ENCODE measurements around the gene TMEM92.

The TMEM92 gene

DNA sequence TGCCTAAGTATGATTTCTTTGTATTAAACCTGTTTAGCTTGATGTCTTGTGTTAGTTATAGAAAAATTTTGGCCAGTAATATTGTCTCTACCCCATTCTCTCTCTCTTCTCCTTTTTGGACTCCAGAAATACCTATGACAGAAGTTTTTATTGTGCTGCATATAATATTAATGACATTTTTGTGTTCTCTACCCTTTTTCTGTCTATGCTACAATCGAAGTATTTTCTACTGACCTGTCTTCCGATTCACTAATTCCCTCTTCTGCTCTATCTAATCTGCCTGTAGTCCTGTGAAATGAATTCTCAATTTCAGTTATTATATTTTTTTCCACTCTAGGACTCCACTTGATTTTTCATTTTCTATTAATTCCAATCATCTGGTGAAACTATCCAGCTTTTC, 26.0 kb upstream of the TMEM92 start:
- TF ChIP-seq PAX5 (IDR thresholded peaks at IDR 0.05; ENCODE audit: insufficient read depth, low read length, severe bottlenecking), result no peak
- TF ChIP-seq SPI1 (IDR thresholded peaks at IDR 0.05; ENCODE audit: low read depth, low read length), result no peak
- TF ChIP-seq POLR2A (IDR thresholded peaks at IDR 0.05; ENCODE audit: low read depth, low read length), result no peak
- no peak for TF ChIP-seq POU2F2 (IDR thresholded peaks at IDR 0.05; ENCODE audit: low read depth, low read length)
- TF ChIP-seq POLR2AphosphoS5 (IDR thresholded peaks at IDR 0.05; ENCODE audit: low read depth, low read length), result no peak
- no peak for TF ChIP-seq TAF1 (IDR thresholded peaks at IDR 0.05; ENCODE audit: low read depth, low read length)
- FAIRE-seq, result no peak
- no peak for DNase-seq (ENCODE audit: insufficient read length, low spot score)

DNA sequence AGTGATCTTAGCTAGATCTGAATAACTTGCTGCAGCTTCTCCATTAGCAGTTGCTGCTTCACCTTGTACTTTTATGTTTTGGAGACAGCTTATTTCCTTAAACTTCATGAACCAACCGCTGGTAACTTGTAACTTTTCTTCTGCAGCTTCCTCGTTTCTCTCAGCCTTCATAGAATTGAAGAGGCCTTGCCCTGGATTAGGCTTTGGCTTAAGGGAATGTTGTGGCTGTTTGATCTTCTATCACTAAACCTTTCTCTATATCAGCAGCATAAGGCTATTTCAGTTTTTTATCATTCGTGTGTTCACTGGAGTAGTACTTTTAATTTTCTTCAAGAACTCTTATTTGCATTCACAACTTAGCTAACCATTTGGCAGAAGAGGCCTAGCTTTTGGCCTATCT, 21.5 kb upstream of the TMEM92 start:
- no peak for FAIRE-seq
- TF ChIP-seq SPI1 (IDR thresholded peaks at IDR 0.05; ENCODE audit: low read depth, low read length) (no peak), POLR2A (IDR thresholded peaks at IDR 0.05; ENCODE audit: low read depth, low read length) (no peak), POU2F2 (IDR thresholded peaks at IDR 0.05; ENCODE audit: low read depth, low read length) (no peak), TAF1 (IDR thresholded peaks at IDR 0.05; ENCODE audit: low read depth, low read length) (no peak), PAX5 (IDR thresholded peaks at IDR 0.05; ENCODE audit: insufficient read depth, low read length, severe bottlenecking) (no peak), POLR2AphosphoS5 (IDR thresholded peaks at IDR 0.05; ENCODE audit: low read depth, low read length) (no peak)

DNA sequence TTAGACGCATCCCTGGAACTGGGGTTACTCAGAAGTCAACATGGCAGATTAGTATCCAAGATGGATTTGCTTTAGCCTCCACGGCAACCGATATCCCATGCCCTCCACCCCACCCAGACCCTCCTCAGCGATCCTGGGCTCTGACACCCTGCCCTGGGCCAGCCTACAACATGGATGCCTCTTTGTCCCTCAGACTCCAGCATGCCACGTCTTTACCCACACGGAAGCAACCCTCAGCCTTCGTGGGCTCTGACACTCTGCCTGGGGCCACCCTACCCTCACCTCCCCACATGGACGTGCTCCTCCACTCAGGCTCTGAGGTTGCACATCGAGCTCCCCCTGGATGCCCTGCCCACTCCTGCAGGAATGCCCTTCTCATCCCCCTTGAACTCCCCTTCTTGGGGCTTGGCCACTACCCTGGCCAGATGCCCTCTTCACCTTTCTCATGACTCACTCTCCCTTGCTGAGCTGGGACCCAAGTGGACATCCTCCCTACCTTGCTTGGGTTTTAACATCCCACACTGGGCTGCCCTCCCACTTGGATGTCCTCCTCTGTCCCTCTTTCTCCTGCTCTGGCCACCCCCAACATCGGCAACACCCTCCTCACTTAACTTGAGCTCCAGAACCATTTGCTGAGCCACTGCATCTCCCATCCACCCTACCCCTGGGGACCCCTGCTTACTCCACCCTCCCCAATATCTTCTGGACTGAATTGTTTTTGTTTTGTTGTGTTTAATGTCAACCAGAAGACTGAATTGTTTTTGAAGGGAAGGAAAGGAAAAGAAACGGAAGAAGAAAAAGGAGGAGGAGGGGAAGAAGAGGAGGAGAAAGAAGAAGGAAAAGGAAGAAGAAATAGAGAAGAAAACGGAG, 18.3 kb upstream of the TMEM92 start:
- no peak for DNase-seq (ENCODE audit: insufficient read length, low spot score)
- TF ChIP-seq POLR2A (IDR thresholded peaks at IDR 0.05; ENCODE audit: low read depth, low read length) (no peak), POLR2AphosphoS5 (IDR thresholded peaks at IDR 0.05; ENCODE audit: low read depth, low read length) (no peak), TAF1 (IDR thresholded peaks at IDR 0.05; ENCODE audit: low read depth, low read length) (no peak), PAX5 (IDR thresholded peaks at IDR 0.05; ENCODE audit: insufficient read depth, low read length, severe bottlenecking) (no peak), SPI1 (IDR thresholded peaks at IDR 0.05; ENCODE audit: low read depth, low read length) (no peak), POU2F2 (IDR thresholded peaks at IDR 0.05; ENCODE audit: low read depth, low read length) (no peak)
- FAIRE-seq, result no peak

More for the DNA sequence above, 21.5 kb upstream of the TMEM92 start:
- DNase-seq (ENCODE audit: insufficient read length, low spot score), result no peak

DNA sequence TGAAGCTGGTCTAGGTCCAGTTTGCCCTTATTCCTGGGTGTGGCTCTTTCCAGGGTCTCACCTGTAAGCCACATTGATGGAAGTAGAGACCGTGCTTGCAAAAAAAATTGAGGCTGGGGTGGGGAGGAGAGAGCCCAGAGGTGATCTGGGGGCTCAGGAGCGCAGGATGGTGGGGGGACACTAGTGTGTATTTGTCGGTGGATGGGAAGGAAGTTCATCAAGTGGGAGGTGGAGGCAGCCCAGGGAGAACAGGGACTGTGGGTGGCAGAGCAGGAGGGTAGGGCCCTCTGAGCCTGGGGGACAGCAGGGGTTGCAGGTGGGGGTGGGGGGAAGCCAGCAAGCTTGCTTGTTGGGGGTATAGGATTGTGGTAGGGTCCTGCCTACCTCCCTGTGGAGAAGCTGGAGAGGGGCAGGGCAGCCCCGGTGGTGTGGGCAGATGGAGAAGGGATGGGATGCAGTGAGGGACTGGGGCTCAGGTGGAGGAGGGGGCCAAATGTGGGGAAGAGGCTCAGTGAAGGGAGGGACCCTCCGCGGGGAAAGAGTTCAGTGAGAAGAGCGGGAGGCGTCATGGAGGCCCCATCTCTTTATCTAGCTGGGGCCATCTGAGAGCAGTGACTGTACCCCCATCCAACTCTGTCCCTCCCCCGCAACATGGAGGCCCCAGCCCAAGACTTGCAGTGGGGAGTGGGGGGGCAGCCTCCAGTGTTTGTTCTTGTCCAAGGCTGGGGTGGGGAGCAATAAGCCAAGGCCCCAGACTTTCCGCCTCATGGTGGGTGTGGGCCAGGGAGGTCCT, 17.2 kb upstream of the TMEM92 start:
- DNase-seq (ENCODE audit: insufficient read length, low spot score) (no peak), FAIRE-seq (no peak)
- TF ChIP-seq POLR2A (IDR thresholded peaks at IDR 0.05; ENCODE audit: low read depth, low read length) (no peak), SPI1 (IDR thresholded peaks at IDR 0.05; ENCODE audit: low read depth, low read length) (no peak), PAX5 (IDR thresholded peaks at IDR 0.05; ENCODE audit: insufficient read depth, low read length, severe bottlenecking) (no peak), POU2F2 (IDR thresholded peaks at IDR 0.05; ENCODE audit: low read depth, low read length) (no peak), POLR2AphosphoS5 (IDR thresholded peaks at IDR 0.05; ENCODE audit: low read depth, low read length) (no peak), TAF1 (IDR thresholded peaks at IDR 0.05; ENCODE audit: low read depth, low read length) (no peak)

DNA sequence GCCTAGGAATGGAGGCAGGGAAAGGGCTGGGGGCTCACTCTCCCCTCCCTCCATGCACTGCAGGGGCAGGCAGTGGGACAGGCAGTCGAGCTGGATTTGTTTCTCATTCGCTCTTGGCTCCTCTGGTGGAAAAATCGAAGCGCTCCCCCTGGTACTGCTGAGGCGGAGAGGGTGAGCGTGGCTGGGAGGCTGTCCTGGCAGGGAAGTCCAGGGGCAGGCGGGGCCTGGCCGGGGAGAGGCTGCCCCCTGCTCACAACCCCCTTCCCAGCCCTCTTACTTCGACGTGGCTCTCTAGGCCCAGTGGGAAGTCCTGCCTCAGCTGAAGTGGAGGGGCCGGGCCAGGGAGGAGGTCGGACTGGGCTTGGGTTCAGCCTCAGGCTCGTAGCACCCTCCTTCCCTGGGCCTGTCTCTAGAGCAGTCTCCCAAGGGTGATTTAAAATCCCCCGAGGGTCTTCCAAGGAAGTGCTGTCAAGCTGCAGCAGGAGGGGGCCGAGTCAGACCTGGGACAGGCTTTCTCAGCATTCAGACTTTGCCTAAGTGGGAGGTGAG, 16.5 kb upstream of the TMEM92 start:
- FAIRE-seq (no peak), DNase-seq (ENCODE audit: insufficient read length, low spot score) (no peak)
- TF ChIP-seq POLR2AphosphoS5 (IDR thresholded peaks at IDR 0.05; ENCODE audit: low read depth, low read length) (no peak), POLR2A (IDR thresholded peaks at IDR 0.05; ENCODE audit: low read depth, low read length) (no peak), TAF1 (IDR thresholded peaks at IDR 0.05; ENCODE audit: low read depth, low read length) (no peak), POU2F2 (IDR thresholded peaks at IDR 0.05; ENCODE audit: low read depth, low read length) (no peak), SPI1 (IDR thresholded peaks at IDR 0.05; ENCODE audit: low read depth, low read length) (no peak), PAX5 (IDR thresholded peaks at IDR 0.05; ENCODE audit: insufficient read depth, low read length, severe bottlenecking) (no peak)

DNA sequence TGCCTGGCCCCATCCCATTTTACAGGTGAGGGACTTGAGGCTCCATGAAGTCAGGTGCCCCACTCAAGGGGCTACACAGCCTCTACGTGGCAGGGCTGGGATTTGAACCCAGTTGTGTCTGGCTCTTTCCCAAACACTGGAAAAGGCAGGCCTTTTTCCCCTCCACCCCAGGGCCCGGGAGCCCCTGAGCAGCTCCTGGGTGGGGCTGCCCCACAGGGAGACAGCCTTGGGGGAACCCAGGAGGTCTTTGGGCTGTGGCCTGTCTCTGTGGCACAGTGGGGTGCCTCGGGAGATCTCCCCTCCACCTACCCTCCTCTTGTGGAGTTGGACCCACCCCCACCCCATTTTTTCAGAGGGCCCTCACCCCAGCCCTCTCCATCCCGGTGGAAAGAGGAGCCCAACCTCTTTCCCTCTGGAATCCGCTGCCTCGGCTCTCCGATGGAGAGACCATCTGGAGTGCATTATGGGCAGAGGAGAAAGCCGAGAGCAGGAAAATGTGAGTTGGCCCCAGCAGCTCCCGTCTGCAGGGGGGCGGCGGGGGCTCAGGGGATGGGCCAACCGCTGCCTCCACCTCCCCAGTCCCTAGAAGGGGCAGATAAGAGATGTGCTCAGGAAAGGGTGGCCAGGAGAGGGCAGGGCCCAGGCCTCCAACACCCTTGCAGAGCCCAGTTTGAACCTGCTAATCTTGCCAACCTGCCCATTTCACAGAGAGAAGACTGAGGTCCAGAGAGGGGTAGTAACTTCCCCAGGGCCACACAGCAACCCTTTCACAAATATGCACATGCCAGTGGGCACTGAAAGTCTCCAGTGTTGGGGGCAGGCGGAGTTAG, 15.4 kb upstream of the TMEM92 start:
- TF ChIP-seq POU2F2 (IDR thresholded peaks at IDR 0.05; ENCODE audit: low read depth, low read length), result no peak
- FAIRE-seq (no peak), DNase-seq (ENCODE audit: insufficient read length, low spot score) (peak; percentile 5)

DNA sequence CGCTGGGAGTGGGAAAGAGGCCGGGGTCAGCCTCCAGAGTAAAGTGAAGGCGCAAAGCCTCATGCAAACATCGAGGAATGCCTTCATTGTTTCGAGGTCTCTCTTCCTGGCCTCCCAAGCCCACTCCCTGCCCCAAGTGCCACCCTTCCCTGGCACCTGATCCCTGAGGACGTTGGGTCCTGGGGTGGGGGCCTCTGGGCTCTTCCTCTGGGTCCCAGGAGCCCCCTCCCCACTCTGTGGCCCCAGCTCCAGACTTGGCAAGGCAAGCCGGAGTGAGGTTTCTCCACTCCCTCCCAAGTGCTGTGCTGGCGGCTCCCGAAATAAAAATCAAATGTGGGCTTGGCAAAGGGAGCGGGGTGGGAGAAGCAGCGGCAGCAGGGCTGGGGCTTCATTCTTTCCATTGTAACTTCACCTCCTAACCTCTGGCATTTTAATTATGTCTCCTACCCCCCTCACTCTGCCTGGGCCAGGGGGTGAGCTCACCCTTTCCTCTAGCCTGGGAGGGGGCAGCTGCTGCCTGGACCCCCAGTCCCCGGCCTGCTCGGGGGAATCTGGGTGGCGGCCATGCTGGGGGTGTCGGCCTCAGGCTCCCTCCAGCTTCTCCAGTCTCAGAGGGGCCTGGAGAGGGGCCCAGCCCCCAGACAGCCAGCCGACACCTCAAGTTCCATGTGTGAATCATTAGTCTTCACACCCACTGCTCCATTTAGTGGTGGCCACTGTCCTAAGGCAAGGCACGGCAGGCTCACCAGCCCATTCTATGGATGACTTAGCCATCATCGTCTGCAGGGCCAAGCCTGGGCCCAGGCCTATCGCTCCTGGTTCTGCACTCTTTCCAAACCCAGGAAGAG, 14.6 kb upstream of the TMEM92 start:
- DNase-seq (ENCODE audit: insufficient read length, low spot score) (peak; percentile 16), FAIRE-seq (no peak)
- TF ChIP-seq POLR2AphosphoS5 (IDR thresholded peaks at IDR 0.05; ENCODE audit: low read depth, low read length), result no peak
- TF ChIP-seq TAF1 (IDR thresholded peaks at IDR 0.05; ENCODE audit: low read depth, low read length), result no peak
- no peak for TF ChIP-seq PAX5 (IDR thresholded peaks at IDR 0.05; ENCODE audit: insufficient read depth, low read length, severe bottlenecking)
- no peak for TF ChIP-seq SPI1 (IDR thresholded peaks at IDR 0.05; ENCODE audit: low read depth, low read length)
- no peak for TF ChIP-seq POU2F2 (IDR thresholded peaks at IDR 0.05; ENCODE audit: low read depth, low read length)
- no peak for TF ChIP-seq POLR2A (IDR thresholded peaks at IDR 0.05; ENCODE audit: low read depth, low read length)

DNA sequence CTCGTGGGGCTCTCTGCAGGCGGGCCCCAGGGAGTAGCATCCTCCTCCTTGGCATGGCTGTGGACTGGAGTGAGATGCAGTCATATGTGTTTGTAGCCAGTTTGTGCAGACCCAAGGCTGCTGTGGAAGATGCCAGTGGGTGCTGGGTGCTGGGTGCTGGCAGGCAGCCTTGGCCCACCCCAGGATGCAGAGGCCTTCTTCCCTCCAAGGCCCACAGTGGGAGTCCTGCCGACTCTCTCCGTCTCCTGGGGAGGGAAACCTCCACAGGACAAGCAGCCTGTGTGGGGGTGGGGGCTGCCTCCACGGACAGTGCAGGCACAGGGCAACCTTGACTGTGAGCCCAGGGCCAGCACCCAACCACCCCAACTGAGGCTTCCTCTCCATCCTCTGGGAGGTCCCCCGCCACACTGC, 13.8 kb upstream of the TMEM92 start:
- TF ChIP-seq POU2F2 (IDR thresholded peaks at IDR 0.05; ENCODE audit: low read depth, low read length), result no peak
- no peak for TF ChIP-seq POLR2A (IDR thresholded peaks at IDR 0.05; ENCODE audit: low read depth, low read length)
- no peak for TF ChIP-seq POLR2AphosphoS5 (IDR thresholded peaks at IDR 0.05; ENCODE audit: low read depth, low read length)
- no peak for TF ChIP-seq PAX5 (IDR thresholded peaks at IDR 0.05; ENCODE audit: insufficient read depth, low read length, severe bottlenecking)
- TF ChIP-seq SPI1 (IDR thresholded peaks at IDR 0.05; ENCODE audit: low read depth, low read length), result no peak
- no peak for TF ChIP-seq TAF1 (IDR thresholded peaks at IDR 0.05; ENCODE audit: low read depth, low read length)
- DNase-seq (ENCODE audit: insufficient read length, low spot score) (peak; percentile 21), FAIRE-seq (no peak)
